Measurements from ENCODE around the gene GNG14. TPM values are rescaled to one million over a fixed set of nuclear protein-coding genes. Genes with fewer than 3 reads are reported as not detected.
"Not testable (repeated sequence)": the region's sequence is repeated elsewhere in the genome, so short reads cannot be mapped to it uniquely, and the experiment has no call there.

GNG14 gene
- total RNA-seq, 6 donors from 2014 or later = not detected

DNA sequence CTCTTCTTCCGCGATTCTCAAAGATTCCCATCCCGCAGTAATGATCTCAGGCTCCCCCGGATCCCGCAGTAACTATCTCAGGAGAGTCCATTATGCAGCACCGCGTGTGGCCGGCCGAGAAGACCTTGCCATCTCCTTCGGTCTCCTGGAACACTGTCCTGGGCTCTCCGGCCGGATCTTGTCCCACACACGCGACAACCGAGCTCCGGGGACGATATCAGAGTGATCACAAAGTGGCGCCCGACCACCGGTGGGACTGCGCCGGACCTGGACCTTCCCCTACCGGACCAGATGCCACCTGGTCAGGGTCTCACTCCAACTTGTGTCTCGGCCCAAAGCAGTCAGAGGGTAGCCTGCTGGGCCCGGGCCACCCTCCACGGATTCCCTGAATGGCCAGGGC lies 45.3 kb upstream of the GNG14 start:
- Histone ChIP-seq H3K4me1 (peaks cover 6 to 16% (median 7%) of the 10 kb centered on the region in 4 donors), H3K4me3 (no peak overlapping the region), H3K9me3 (no peaks in the 10 kb centered on the region), H3K36me3 (no peaks in the 10 kb centered on the region), H3K27me3 (no peaks in the 10 kb centered on the region), H3K27ac (no peak overlapping the region)
- DNase-seq (peak in 1 of 2 donors; percentile 72), ATAC-seq (ENCODE audit: low FRiP score in 2 of 2) (no peak)
- TF ChIP-seq EP300 (IDR thresholded peaks at IDR 0.05) = no peak
- TF ChIP-seq POLR2A (IDR thresholded peaks at IDR 0.05) = no peak
- TF ChIP-seq, protein P1, sequence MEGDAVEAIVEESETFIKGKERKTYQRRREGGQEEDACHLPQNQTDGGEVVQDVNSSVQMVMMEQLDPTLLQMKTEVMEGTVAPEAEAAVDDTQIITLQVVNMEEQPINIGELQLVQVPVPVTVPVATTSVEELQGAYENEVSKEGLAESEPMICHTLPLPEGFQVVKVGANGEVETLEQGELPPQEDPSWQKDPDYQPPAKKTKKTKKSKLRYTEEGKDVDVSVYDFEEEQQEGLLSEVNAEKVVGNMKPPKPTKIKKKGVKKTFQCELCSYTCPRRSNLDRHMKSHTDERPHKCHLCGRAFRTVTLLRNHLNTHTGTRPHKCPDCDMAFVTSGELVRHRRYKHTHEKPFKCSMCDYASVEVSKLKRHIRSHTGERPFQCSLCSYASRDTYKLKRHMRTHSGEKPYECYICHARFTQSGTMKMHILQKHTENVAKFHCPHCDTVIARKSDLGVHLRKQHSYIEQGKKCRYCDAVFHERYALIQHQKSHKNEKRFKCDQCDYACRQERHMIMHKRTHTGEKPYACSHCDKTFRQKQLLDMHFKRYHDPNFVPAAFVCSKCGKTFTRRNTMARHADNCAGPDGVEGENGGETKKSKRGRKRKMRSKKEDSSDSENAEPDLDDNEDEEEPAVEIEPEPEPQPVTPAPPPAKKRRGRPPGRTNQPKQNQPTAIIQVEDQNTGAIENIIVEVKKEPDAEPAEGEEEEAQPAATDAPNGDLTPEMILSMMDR (IDR thresholded peaks at IDR 0.05) = no peak
- TF ChIP-seq POLR2AphosphoS5 (IDR thresholded peaks at IDR 0.05) = no peak
- 86 to 91% methylated on average over 14 to 26 of the region's 26 CpGs for WGBS, 2 donors

DNA sequence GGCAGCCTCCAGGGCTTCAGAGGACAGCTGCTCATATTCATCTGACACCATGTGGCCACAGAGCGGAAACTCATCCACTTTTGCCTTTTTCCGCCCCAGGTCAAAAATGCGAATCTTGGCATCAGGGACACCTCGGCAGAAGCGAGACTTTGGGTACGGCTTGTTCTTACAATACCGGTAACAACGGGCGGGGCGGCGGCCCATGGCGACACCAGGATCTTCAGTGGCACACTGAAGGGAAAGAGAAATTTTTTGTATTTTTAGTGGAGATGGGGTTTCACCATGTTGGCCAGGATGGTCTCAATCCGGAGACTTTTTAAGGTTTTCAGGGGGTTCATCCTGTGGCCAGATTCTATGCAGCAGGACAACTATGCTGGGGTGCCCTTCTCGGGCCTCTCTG lies 44.1 kb upstream of the GNG14 start:
- H3K4me1 ChIP-seq = peaks cover 13 to 28% (median 18%) of the 10 kb centered on the region in 4 donors
- not testable (repeated sequence) for H3K27ac ChIP-seq; H3K4me3 ChIP-seq; H3K9me3 ChIP-seq; H3K27me3 ChIP-seq; H3K36me3 ChIP-seq; ATAC-seq (ENCODE audit: low FRiP score in 2 of 2)
- WGBS, 2 donors = 95 to 97% methylated on average over 14 of the region's 14 CpGs
- peak in 1 of 2 donors; percentile 78 for DNase-seq

DNA sequence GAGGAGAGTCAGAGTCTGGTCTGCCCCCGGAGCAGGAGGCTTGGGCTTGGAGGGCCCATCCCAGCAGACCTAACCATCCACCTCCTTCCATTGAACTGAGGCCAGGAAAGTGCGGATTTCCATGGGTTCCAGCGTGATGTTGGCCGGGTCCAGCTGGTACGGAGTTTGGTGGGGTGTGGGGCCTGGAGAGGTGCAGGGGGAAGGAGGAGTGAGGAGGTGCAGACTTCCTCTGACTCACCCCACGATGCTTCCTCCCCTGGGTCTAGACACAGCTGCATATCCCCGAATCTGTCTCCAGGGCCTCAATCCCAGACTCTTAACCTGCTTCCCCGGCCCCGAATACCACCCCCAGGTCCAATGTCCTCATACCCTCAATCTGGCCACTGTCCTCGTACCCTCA lies 41.2 kb upstream of the GNG14 start:
- no peaks in the 10 kb centered on the region for H3K9me3 ChIP-seq
- H3K4me1 ChIP-seq = peaks cover 8 to 21% (median 12%) of the 10 kb centered on the region in 4 donors
- WGBS, 2 donors = 87 to 88% methylated on average over 10 of the region's 10 CpGs
- no peaks in the 10 kb centered on the region for H3K27me3 ChIP-seq
- DNase-seq (no peak), ATAC-seq (ENCODE audit: low FRiP score in 2 of 2) (no peak)
- TF ChIP-seq EP300 (IDR thresholded peaks at IDR 0.05) (no peak), POLR2A (IDR thresholded peaks at IDR 0.05) (no peak), POLR2AphosphoS5 (IDR thresholded peaks at IDR 0.05) (no peak)
- TF ChIP-seq, protein P1 (IDR thresholded peaks at IDR 0.05) = no peak
- no peak overlapping the region for H3K27ac ChIP-seq
- H3K4me3 ChIP-seq = no peak overlapping the region
- H3K36me3 ChIP-seq = peaks cover 0 to 1% (median 0%) of the 10 kb centered on the region in 4 donors

- Histone ChIP-seq H3K4me3 (peak overlapping the region in 3 of 4 donors; percentile 44 to 51 (median 45)), H3K27ac (no peak overlapping the region), H3K4me1 (peaks cover 8 to 21% (median 12%) of the 10 kb centered on the region in 4 donors), H3K27me3 (no peaks in the 10 kb centered on the region), H3K9me3 (no peaks in the 10 kb centered on the region), H3K36me3 (peaks cover 0 to 6% (median under 1%) of the 10 kb centered on the region in 4 donors)
- no peak for DNase-seq
- ATAC-seq (ENCODE audit: low FRiP score in 2 of 2) = no peak
- 74 to 85% methylated on average over 7 to 8 of the region's 8 CpGs for WGBS, 2 donors
- no peak for TF ChIP-seq EP300 (IDR thresholded peaks at IDR 0.05)
- TF ChIP-seq, protein P1 (IDR thresholded peaks at IDR 0.05) = no peak
- no peak for TF ChIP-seq POLR2AphosphoS5 (IDR thresholded peaks at IDR 0.05)
- TF ChIP-seq POLR2A (IDR thresholded peaks at IDR 0.05) = no peak
Observed at GRCh38 chr19:12647047-12647446, 40.8 kb upstream of the GNG14 start.

DNA sequence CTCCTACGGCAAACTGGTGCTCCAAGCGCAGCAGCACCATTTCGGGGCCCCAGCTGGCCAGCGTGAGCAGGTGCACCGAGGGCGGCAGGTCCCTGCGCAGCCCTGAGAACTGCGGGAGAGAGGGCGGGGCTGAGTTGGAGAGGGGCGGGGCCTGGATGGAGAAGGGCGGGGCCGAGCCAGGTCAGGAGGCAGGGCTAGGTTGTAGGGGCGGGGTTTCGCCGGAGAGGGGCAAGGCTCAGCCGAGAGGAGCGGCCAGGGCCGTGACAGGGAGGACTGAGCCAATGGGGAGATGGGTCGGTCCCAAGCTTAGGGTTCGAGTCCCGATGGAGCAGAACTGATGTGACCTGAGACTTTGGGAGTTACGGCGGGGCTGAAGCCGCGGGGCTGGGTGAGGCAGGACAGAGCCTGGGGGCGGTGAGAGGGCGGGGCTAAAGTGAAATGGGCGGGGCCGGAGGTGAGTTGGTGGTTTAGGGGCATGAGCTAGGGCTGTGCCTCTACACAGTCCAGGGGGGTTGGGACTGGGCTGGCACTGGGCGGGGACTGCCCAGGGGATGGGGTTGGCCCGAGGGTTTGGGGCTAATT lies 40.2 kb upstream of the GNG14 start:
- DNase-seq (peak; percentile 84 to 89), ATAC-seq (ENCODE audit: low FRiP score in 2 of 2) (peak; percentile 89 to 95)
- peak overlapping the region; percentile 2 to 51 (median 44) for H3K4me3 ChIP-seq
- peaks cover 8 to 21% (median 12%) of the 10 kb centered on the region in 4 donors for H3K4me1 ChIP-seq
- TF ChIP-seq, protein P1 (IDR thresholded peaks at IDR 0.05) = peak in 2 of 6 experiments; percentile 29 to 42
- no peak for TF ChIP-seq EP300 (IDR thresholded peaks at IDR 0.05)
- no peak for TF ChIP-seq POLR2AphosphoS5 (IDR thresholded peaks at IDR 0.05)
- H3K27me3 ChIP-seq = no peaks in the 10 kb centered on the region
- H3K9me3 ChIP-seq = no peaks in the 10 kb centered on the region
- peaks cover 0 to 10% (median 1%) of the 10 kb centered on the region in 4 donors for H3K36me3 ChIP-seq
- H3K27ac ChIP-seq = peak overlapping the region in 1 of 4 donors; percentile 12
- WGBS, 2 donors = 24 to 50% methylated on average over 26 to 31 of the region's 31 CpGs
